GM12892 (cell line): Measurements from ENCODE around the gene CCL5.

Source experiments
- POLR2A ChIP-seq: IDR thresholded peaks from 2 replicates; pipeline ENCODE4 v1.6.1; 2011; ENCODE audit warnings: low read depth, low read length, control low read depth
- POLR2AphosphoS5 ChIP-seq: IDR thresholded peaks from 2 replicates; pipeline ENCODE4 v1.6.1; 2011; ENCODE audit warnings: low read depth, low read length, control low read depth

GRCh38 chr17:35912339-35912912 lies 32.3 kb upstream of the CCL5 start:
- TF ChIP-seq POLR2A (no peak), POLR2AphosphoS5 (no peak)
